K562 (cell line): ENCODE measurements around the gene SECISBP2. TPM values are rescaled to one million over a fixed set of nuclear protein-coding genes. Genes with fewer than 3 reads are reported as not detected.

Source experiments
- ATAC-seq: fragments of 200-7000 bp; cut with Tn5 transposase; 3 replicates; pipeline ENCODE4 v1.9.1; 2020; ENCODE audit warnings: moderate library complexity
- BruUV-seq: library from RNA; stranded (reverse); fragments of 400-500 nt; replicated peaks from 2 replicates; lab custom pipeline; 2021; lab: Mats Ljungman, UMichigan
- CTCF ChIA-PET: fragments of 300-600 bp; formaldehyde crosslinking; extraction: SDS; loops from one replicate; lab custom pipeline; 2021; ENCODE audit warnings: low intra/inter-chr PET ratio; lab: Yijun Ruan, JAX
- POLR2A ChIA-PET: fragments of 300-600, 350-650 bp; sonication (Branson Sonifier 250); formaldehyde crosslinking; extraction: SDS; loops from one replicate; lab custom pipeline; 2021; ENCODE audit warnings: antibody characterized with exemption, inconsistent platforms; lab: Yijun Ruan, JAX
- DNase-seq, 4 experiments: peaks; one replicate each; pipeline versions ENCODE4 v3.0.0 to v3.0.0-alpha.2; 2011 to 2018; ENCODE audit warnings: low spot score in 3 of 4, mixed read lengths in 3 of 4; ENCODE audit errors: extremely low read depth in 1 of 4
- FAIRE-seq: peaks from 2 replicates; lab custom pipeline; 2011; peaks lifted over from hg19 to GRCh38; lab: Jason Lieb, UNC
- H2AFZ ChIP-seq: 2 replicates; pipeline ENCODE4 v1.6.0; 2011; ENCODE audit warnings: low read depth, low read length, control low read depth, inconsistent platforms
- H3K27ac ChIP-seq: fragments of 200-600 bp; 3 replicates; pipeline ENCODE4 v1.8.0; 2011; ENCODE audit warnings: low read depth, mild to moderate bottlenecking, control low read depth, inconsistent platforms, low read length, moderate library complexity, mixed read lengths; ENCODE audit errors: extremely low read depth
- H3K27me3 ChIP-seq, 2 experiments: fragments of 300-600 bp in 1 of 2; 2 replicates in 1 of 2; 3 replicates in 1 of 2; pipeline versions ENCODE4 v1.6.0 to v1.8.0; 2011; ENCODE audit warnings: inconsistent platforms in 2 of 2, low read length in 2 of 2, mild to moderate bottlenecking in 1 of 2, mixed read lengths in 1 of 2, moderate library complexity in 1 of 2; ENCODE audit not compliant: control insufficient read depth in 2 of 2, insufficient read depth in 2 of 2
- H3K36me3 ChIP-seq: fragments of 300-600 bp; 3 replicates; pipeline ENCODE4 v1.8.0; 2011; ENCODE audit warnings: mild to moderate bottlenecking, low read length, inconsistent platforms; ENCODE audit not compliant: control insufficient read depth, insufficient read depth
- H3K4me1 ChIP-seq, 2 experiments: fragments of 200-600 bp in 1 of 2; replicated peaks in 1 of 2; 2 replicates in 1 of 2; 3 replicates in 1 of 2; pipeline versions ENCODE4 v1.5.1 to v1.8.0; 2011; ENCODE audit warnings: inconsistent platforms in 2 of 2, low read length in 2 of 2, mild to moderate bottlenecking in 1 of 2, mixed read lengths in 1 of 2, moderate library complexity in 1 of 2; ENCODE audit not compliant: control insufficient read depth in 2 of 2, insufficient read depth in 2 of 2
- H3K4me2 ChIP-seq: 2 replicates; pipeline ENCODE4 v1.6.1; 2011; ENCODE audit warnings: low read length, control low read depth, inconsistent platforms, mixed read lengths; ENCODE audit not compliant: insufficient read depth
- H3K4me3 ChIP-seq: fragments of 200-600 bp; sonication (generic), shearing (Covaris generic); 2 replicates; pipeline ENCODE4 v1.5.1; 2016; ENCODE audit warnings: control low read depth, inconsistent platforms
- H3K79me2 ChIP-seq: fragments of 200-600 bp; 3 replicates; pipeline ENCODE4 v1.8.0; 2011; ENCODE audit warnings: low read length, inconsistent platforms; ENCODE audit not compliant: control insufficient read depth, insufficient read depth
- H3K9ac ChIP-seq, 2 experiments: 2 replicates each; pipeline versions ENCODE4 v1.6.0 to v1.6.1; 2011; ENCODE audit warnings: low read depth in 2 of 2, low read length in 2 of 2, control low read depth in 1 of 2, inconsistent platforms in 1 of 2, mild to moderate bottlenecking in 1 of 2, mixed read lengths in 1 of 2; ENCODE audit not compliant: insufficient read depth in 1 of 2
- H3K9me1 ChIP-seq: one replicate; pipeline ENCODE4 v1.6.0; 2011; ENCODE audit warnings: inconsistent platforms, mild to moderate bottlenecking, low read length, moderate library complexity; ENCODE audit not compliant: control insufficient read depth, insufficient read depth
- H3K9me3 ChIP-seq: replicated peaks from 2 replicates; pipeline ENCODE4 v1.5.1; 2011; ENCODE audit warnings: low read depth, low read length, inconsistent platforms; ENCODE audit not compliant: control insufficient read depth, insufficient read depth
- H4K20me1 ChIP-seq: replicated peaks from 2 replicates; pipeline ENCODE4 v1.6.1; 2011; ENCODE audit warnings: low read length, inconsistent platforms, mixed read lengths; ENCODE audit not compliant: control insufficient read depth, insufficient read depth
- ARHGAP35 ChIP-seq: fragments of 450-650 bp; IDR thresholded peaks from 2 replicates; pipeline ENCODE4 v1.6.1; 2018; ENCODE audit not compliant: partially characterized antibody
- JUNB ChIP-seq: fragments of 450-650 bp; formaldehyde crosslinking; conservative IDR thresholded peaks from 2 replicates; pipeline ENCODE4 v1.4.0; 2020; ENCODE audit warnings: mild to moderate bottlenecking
- MEF2A ChIP-seq: IDR thresholded peaks from 2 replicates; pipeline ENCODE4 v1.6.1; 2011; ENCODE audit warnings: low read depth, mild to moderate bottlenecking, low read length, moderate library complexity; ENCODE audit not compliant: control insufficient read depth
- MYNN ChIP-seq, 2 experiments: sonication (generic); formaldehyde crosslinking in 1 of 2; IDR thresholded peaks; 2 replicates each; pipeline versions ENCODE4 v1.5.0 to v1.6.1; 2016 to 2020; ENCODE audit warnings: antibody characterized with exemption in 1 of 2, missing genetic modification reagents in 1 of 2
- NFYB ChIP-seq: IDR thresholded peaks from 2 replicates; pipeline ENCODE4 v1.6.1; 2011; ENCODE audit warnings: mild to moderate bottlenecking, moderate library complexity; ENCODE audit not compliant: insufficient read length; ENCODE audit errors: extremely low read depth
- PHF20 ChIP-seq: fragments of 450-650 bp; IDR thresholded peaks from 2 replicates; pipeline ENCODE4 v1.6.1; 2018; ENCODE audit not compliant: partially characterized antibody
- PHF8 ChIP-seq: fragments of 200-600 bp; sonication (generic); IDR thresholded peaks from 2 replicates; pipeline ENCODE4 v1.6.1; 2012; ENCODE audit warnings: mixed run types, mild to moderate bottlenecking, inconsistent platforms, low read length, moderate library complexity, borderline replicate concordance
- TGIF2 ChIP-seq: sonication (generic); formaldehyde crosslinking; IDR thresholded peaks from 2 replicates; pipeline ENCODE4 v1.8.1; 2022; ENCODE audit warnings: mild to moderate bottlenecking, missing genetic modification reagents, moderate library complexity
- THAP7 ChIP-seq: fragments of 250-450 bp; sonication (Bioruptor Pico); IDR thresholded peaks from 2 replicates; pipeline ENCODE4 v1.5.0; 2021
- ZNF584 ChIP-seq: fragments of 200-800 bp; sonication (Bioruptor generic); IDR thresholded peaks from 2 replicates; pipeline ENCODE4 v1.6.1; 2016; ENCODE audit warnings: low read depth, mild to moderate bottlenecking, missing genetic modification characterization, missing compliant biosample characterization
- WGBS: fragments of 100-300 bp; shearing (Covaris generic); methylation state at CpG from one replicate; pipeline ENCODE4 v1.1.6; 2016; ENCODE audit warnings: low coverage, mixed read lengths; ENCODE audit not compliant: insufficient coverage; ENCODE audit errors: missing lambda C conversion rate; 5-methylcytosine and 5-hydroxymethylcytosine counted together
- in situ Hi-C: fragments of 300-500 bp; cut with MboI; formaldehyde crosslinking; loops from 4 replicates; pipeline ENCODE4 v1.15.0; 2018; ENCODE audit warnings: inconsistent platforms, mixed read lengths
- intact Hi-C: fragments of 100-400 bp; cut with micrococcal nuclease; formaldehyde crosslinking; loops from 2 replicates; pipeline ENCODE4 v1.14.2; 2022
- polyA plus RNA-seq, 8 experiments: library from polyadenylated mRNA; depleted of rRNA in 4 of 8; stranded (reverse) in 5 of 8; unstranded in 3 of 8; fragments of >200 nt; fragmentation: Nextera tagmentation in 2 of 8; fragmentation: Illumina TruSeq in 1 of 8; extraction: Ambion mirVana in 2 of 8; extraction: Trizol in 1 of 8; gene quantifications; 2 replicates each; pipeline versions ENCODE4 v1.2.1 to v1.2.3, GENCODE V29; 2011 to 2014; ENCODE audit warnings: inconsistent platforms in 1 of 8, missing spikeins in 1 of 8
- total RNA-seq, 7 experiments: library from RNA; depleted of rRNA in 6 of 7; stranded (reverse); fragments of >200 nt in 6 of 7; fragmentation: Illumina TruSeq in 2 of 7; extraction: Trizol in 2 of 7; gene quantifications; 2 replicates each; pipeline versions ENCODE4 v1.2.1 to v1.2.3, GENCODE V29; 2011 to 2021; ENCODE audit warnings: low replicate concordance in 1 of 7

The SECISBP2 gene
- total and polyA plus RNA-seq, 9 of the 15 experiments (the other 6 are each of a cell fraction or from before 2014, with no cell fraction given), result 3.2 to 41.6 (median 26.1) TPM

- ATAC-seq (no peak), FAIRE-seq (no peak), DNase-seq (no peak)
- Histone ChIP-seq H4K20me1 (no peaks in the 10 kb centered on the region), H3K4me3 (no peak overlapping the region), H3K27ac (no peak overlapping the region), H3K9me3 (no peaks in the 10 kb centered on the region), H3K36me3 (peaks cover 45% of the 10 kb centered on the region; the same call in 2 of the 3 replicates), H2AFZ (no peak overlapping the region), H3K9me1 (no peaks in the 10 kb centered on the region), H3K9ac (no peak overlapping the region), H3K27me3 (no peaks in the 10 kb centered on the region), H3K4me2 (no peak overlapping the region), H3K4me1 (no peaks in the 10 kb centered on the region; a peak in 1 of 5 replicates), H3K79me2 (no peaks in the 10 kb centered on the region)
- in situ Hi-C loops (no loop called here), intact Hi-C loops (no loop called here)
- TF ChIP-seq JUNB (CRISPR knock-in tag) (no peak), MYNN (IDR thresholded peaks at IDR 0.05) (no peak), MYNN (CRISPR knock-in tag; IDR thresholded peaks at IDR 0.05) (no peak), TGIF2 (CRISPR knock-in tag) (no peak), NFYB (no peak), ZNF584 (CRISPR knock-in tag) (no peak), MEF2A (no peak), PHF8 (no peak), THAP7 (no peak), ARHGAP35 (no peak), PHF20 (no peak)
- POLR2A ChIA-PET, result no interaction called here
- CTCF ChIA-PET, result no interaction called here
- BruUV-seq, result no TSS peak
- 70% methylated on average over 2 of the region's 3 CpGs for WGBS
Observed at GRCh38 chr9:89360465-89360864, 42.2 kb downstream of the SECISBP2 start.
